GM12878 (cell line): ENCODE data around the gene SGF29. TPM values are rescaled to one million over a fixed set of nuclear protein-coding genes. Genes with fewer than 3 reads are reported as not detected.

Experiments used
- ATAC-seq: fragments of 200-7000 bp; cut with Tn5 transposase; 3 replicates; pipeline ENCODE4 v1.9.1; 2020; ENCODE audit warnings: mild to moderate bottlenecking, moderate library complexity
- BruUV-seq: library from RNA; stranded (reverse); fragments of 400-500 nt; replicated peaks from 2 replicates; lab custom pipeline; 2021; lab: Mats Ljungman, UMichigan
- CTCF ChIA-PET: fragments of 300-600 bp; sonication (Branson Sonifier 250); formaldehyde crosslinking; extraction: SDS; loops from one replicate; lab custom pipeline; 2021; ENCODE audit warnings: inconsistent platforms; lab: Yijun Ruan, JAX
- POLR2A ChIA-PET: fragments of 350-600 bp; formaldehyde crosslinking; extraction: SDS; loops from one replicate; lab custom pipeline; 2021; ENCODE audit warnings: inconsistent platforms; lab: Charles Lee
- RAD21 ChIA-PET: fragments of 300-600 bp; sonication (Branson Sonifier 250); formaldehyde crosslinking; loops from one replicate; lab custom pipeline; 2023; ENCODE audit warnings: antibody characterized with exemption; ENCODE audit not compliant: unreplicated experiment; lab: Charles Lee
- SMC1A ChIA-PET: fragments of 300-600 bp; sonication (Branson Sonifier 250); formaldehyde crosslinking; loops from one replicate; lab custom pipeline; 2023; ENCODE audit not compliant: unreplicated experiment, uncharacterized antibody; lab: Charles Lee
- DNase-seq: peaks from one replicate; pipeline ENCODE4 v3.0.0-alpha.2; 2011; ENCODE audit warnings: low read depth, low spot score
- FAIRE-seq: peaks from 3 replicates; lab custom pipeline; 2011; peaks lifted over from hg19 to GRCh38; lab: Jason Lieb, UNC
- H2AFZ ChIP-seq: 2 replicates; pipeline ENCODE4 v1.6.0; 2011; ENCODE audit warnings: low read depth, low read length, control low read depth; ENCODE audit not compliant: control insufficient read depth
- H3K27ac ChIP-seq: 2 replicates; pipeline ENCODE4 v1.5.1; 2011; ENCODE audit warnings: control low read depth; ENCODE audit not compliant: control insufficient read depth, insufficient read depth
- H3K27me3 ChIP-seq, 2 experiments: replicated peaks in 1 of 2; 2 replicates each; pipeline versions ENCODE4 v1.6.0 to v1.6.1; 2011; ENCODE audit warnings: low read length in 1 of 2; ENCODE audit not compliant: control insufficient read depth in 2 of 2, insufficient read depth in 2 of 2
- H3K36me3 ChIP-seq, 2 experiments: 2 replicates each; pipeline ENCODE4 v1.5.1; 2011; ENCODE audit warnings: low read length in 1 of 2; ENCODE audit not compliant: control insufficient read depth in 2 of 2, insufficient read depth in 2 of 2
- H3K4me1 ChIP-seq: 2 replicates; pipeline ENCODE4 v1.6.1; 2011; ENCODE audit warnings: mild to moderate bottlenecking, low read length, moderate library complexity, mixed read lengths; ENCODE audit not compliant: control insufficient read depth, insufficient read depth
- H3K4me2 ChIP-seq: 2 replicates; pipeline ENCODE4 v1.6.0; 2011; ENCODE audit warnings: control low read depth; ENCODE audit not compliant: control insufficient read depth, insufficient read depth
- H3K4me3 ChIP-seq: fragments of 200-600 bp; sonication (generic); 2 replicates; pipeline ENCODE4 v1.5.1; 2016
- H3K79me2 ChIP-seq: 2 replicates; pipeline ENCODE4 v1.6.0; 2011; ENCODE audit warnings: low read length; ENCODE audit not compliant: control insufficient read depth, insufficient read depth
- H3K9ac ChIP-seq: 2 replicates; pipeline ENCODE4 v1.8.0; 2011; ENCODE audit warnings: low read length, control low read depth, mixed read lengths; ENCODE audit not compliant: control insufficient read depth, insufficient read depth
- H3K9me3 ChIP-seq: replicated peaks from 3 replicates; pipeline ENCODE4 v1.5.1; 2011; ENCODE audit warnings: mild to moderate bottlenecking, low read length; ENCODE audit not compliant: control insufficient read depth, insufficient read depth
- H4K20me1 ChIP-seq: 2 replicates; pipeline ENCODE4 v1.6.0; 2011; ENCODE audit not compliant: control insufficient read depth, insufficient read depth
- CBFB ChIP-seq: IDR thresholded peaks from 2 replicates; pipeline ENCODE4 v1.6.1; 2016; ENCODE audit warnings: antibody characterized with exemption, low read depth
- EP300 ChIP-seq, 2 experiments: fragments of 150-350 bp in 1 of 2; IDR thresholded peaks; 2 replicates each; pipeline ENCODE4 v1.6.1; 2011 to 2012; ENCODE audit warnings: low read depth in 2 of 2, low read length in 2 of 2, borderline replicate concordance in 1 of 2, improper control_type of control experiment in 1 of 2, inconsistent platforms in 1 of 2; ENCODE audit not compliant: control insufficient read depth in 1 of 2
- ETV6 ChIP-seq, 2 experiments: fragments of 450-650 bp in 1 of 2; IDR thresholded peaks in 1 of 2; conservative IDR thresholded peaks in 1 of 2; 2 replicates each; pipeline ENCODE4 v1.6.1; 2014; ENCODE audit warnings: antibody characterized with exemption in 1 of 2, borderline replicate concordance in 1 of 2, low read depth in 1 of 2, mild to moderate bottlenecking in 1 of 2, moderate library complexity in 1 of 2
- FOXM1 ChIP-seq: IDR thresholded peaks from 2 replicates; pipeline ENCODE4 v1.6.1; 2012; ENCODE audit warnings: low read depth, mild to moderate bottlenecking, inconsistent platforms, low read length, moderate library complexity
- HDAC6 ChIP-seq: fragments of 200-600 bp; sonication (generic); IDR thresholded peaks from one replicate; pipeline ENCODE4 v1.8.0; 2017; ENCODE audit warnings: antibody characterized with exemption; ENCODE audit not compliant: unreplicated experiment
- IRF4 ChIP-seq: IDR thresholded peaks from 2 replicates; pipeline ENCODE4 v1.6.1; 2011; ENCODE audit warnings: low read depth, low read length
- JUNB ChIP-seq: IDR thresholded peaks from 2 replicates; pipeline ENCODE4 v1.6.1; 2016; ENCODE audit warnings: antibody characterized with exemption, mild to moderate bottlenecking
- MTA3 ChIP-seq: IDR thresholded peaks from 2 replicates; pipeline ENCODE4 v1.6.1; 2012; ENCODE audit warnings: low read length, inconsistent platforms, borderline replicate concordance
- NR2C1 ChIP-seq: fragments of 450-650 bp; IDR thresholded peaks from 2 replicates; pipeline ENCODE4 v1.6.1; 2017; ENCODE audit warnings: antibody characterized with exemption, mild to moderate bottlenecking, moderate library complexity
- NR2F1 ChIP-seq: fragments of 450-650 bp; conservative IDR thresholded peaks from 2 replicates; pipeline ENCODE4 v1.6.1; 2017; ENCODE audit warnings: mild to moderate bottlenecking
- PAX8 ChIP-seq: fragments of 450-650 bp; IDR thresholded peaks from 2 replicates; pipeline ENCODE4 v1.6.1; 2017; ENCODE audit warnings: mild to moderate bottlenecking, moderate library complexity
- SPI1 ChIP-seq: IDR thresholded peaks from 2 replicates; pipeline ENCODE4 v1.6.1; 2011; ENCODE audit warnings: low read depth, mild to moderate bottlenecking, low read length, moderate library complexity, borderline replicate concordance; ENCODE audit not compliant: insufficient read depth
- ZNF622 ChIP-seq: fragments of 450-650 bp; IDR thresholded peaks from 2 replicates; pipeline ENCODE4 v1.6.1; 2017; ENCODE audit warnings: mild to moderate bottlenecking, inconsistent platforms
- WGBS: methylation state at CpG from one replicate; pipeline ENCODE4 v1.1.6; 2016; ENCODE audit warnings: low lambda C conversion rate; ENCODE audit not compliant: insufficient replicate concordance, insufficient coverage; ENCODE audit errors: missing lambda C conversion rate; 5-methylcytosine and 5-hydroxymethylcytosine counted together
- in situ Hi-C: fragments of 300-500 bp; cut with MboI; formaldehyde crosslinking; loops from 9 replicates; pipeline ENCODE4 v1.14.3; 2018; ENCODE audit warnings: mixed read lengths
- intact Hi-C: fragments of 100-400 bp; cut with micrococcal nuclease; formaldehyde crosslinking; loops from one replicate; pipeline ENCODE4 v1.14.2; 2022; ENCODE audit not compliant: unreplicated experiment
- polyA plus RNA-seq, 11 experiments: library from polyadenylated mRNA; depleted of rRNA in 4 of 11; unstranded in 6 of 11; stranded (reverse) in 5 of 11; fragments of >200 nt; fragmentation: Nextera tagmentation in 4 of 11; fragmentation: Illumina TruSeq in 1 of 11; extraction: Ambion mirVana in 4 of 11; extraction: Trizol in 1 of 11; gene quantifications; 1 replicate in 1 of 11; 2 replicates in 10 of 11; pipeline versions ENCODE4 v1.2.1 to v1.2.3, GENCODE V29; 2011 to 2016; ENCODE audit warnings: inconsistent platforms in 2 of 11, missing spikeins in 2 of 11, low read depth in 1 of 11
- total RNA-seq, 4 experiments: library from RNA; depleted of rRNA in 3 of 4; stranded (reverse); fragments of >200 nt in 3 of 4; fragmentation: Illumina TruSeq in 1 of 4; extraction: Trizol in 1 of 4; gene quantifications; 2 replicates each; pipeline versions ENCODE4 v1.2.1 to v1.2.3, GENCODE V29; 2013 to 2021
- TF ChIP-seq, protein P1 (sequence below): fragments of 150-350 bp; IDR thresholded peaks from 2 replicates; pipeline ENCODE4 v1.6.1; 2016; ENCODE audit warnings: low read depth, low read length

The SGF29 gene
- total and polyA plus RNA-seq, 10 of the 15 experiments (the other 5 are each of a cell fraction or from before 2014, with no cell fraction given), result 2.2 to 20.1 (median 12.3) TPM

DNA sequence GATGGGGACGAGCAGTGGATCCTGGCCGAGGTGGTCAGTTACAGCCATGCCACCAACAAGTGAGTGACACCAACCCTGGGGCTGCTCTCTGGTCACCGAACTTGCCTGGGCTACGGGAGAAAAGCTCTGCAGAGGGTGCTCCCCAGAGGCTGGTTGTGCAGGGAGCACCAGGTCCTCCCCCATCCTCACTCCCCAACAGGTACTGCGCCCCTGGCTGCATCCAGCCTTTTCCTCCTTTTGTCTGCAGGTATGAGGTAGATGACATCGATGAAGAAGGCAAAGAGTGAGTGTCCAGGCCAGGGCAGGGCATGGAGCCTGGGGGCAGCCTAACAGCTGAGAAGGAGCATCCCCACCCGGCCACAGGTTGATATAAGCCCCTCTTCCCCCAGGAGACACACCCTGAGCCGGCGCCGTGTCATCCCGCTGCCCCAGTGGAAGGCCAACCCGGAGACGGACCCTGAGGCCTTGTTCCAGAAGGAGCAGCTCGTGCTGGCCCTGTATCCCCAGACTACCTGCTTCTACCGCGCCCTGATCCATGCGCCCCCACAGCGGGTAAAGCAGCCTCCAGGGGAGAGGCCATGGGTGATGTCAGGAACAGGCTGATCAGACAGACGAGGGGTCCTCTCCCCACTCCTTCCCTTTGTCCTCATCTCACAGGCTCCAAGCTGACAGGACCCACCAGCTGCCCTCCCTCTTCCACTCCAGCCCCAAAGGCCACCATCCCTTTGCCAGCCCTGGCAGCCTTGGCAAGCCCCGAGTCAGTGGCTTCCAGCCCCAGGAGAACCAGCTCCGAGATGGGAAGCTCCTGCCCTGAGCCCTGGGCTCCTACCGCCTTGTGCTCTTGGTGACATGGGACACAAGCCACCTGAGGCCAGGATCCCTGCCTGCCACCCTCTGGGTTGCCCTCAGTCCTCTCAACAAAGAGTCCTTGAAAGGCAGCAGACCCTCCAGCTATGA is 36.9 kb downstream of the SGF29 start:
- H3K27ac ChIP-seq, result no peak overlapping the region
- FAIRE-seq, result no peak
- SMC1A ChIA-PET, result no interaction called here

More for the DNA sequence above, 36.9 kb downstream of the SGF29 start:
- Histone ChIP-seq H3K79me2 (no peaks in the 10 kb centered on the region), H3K4me3 (no peak overlapping the region), H4K20me1 (no peaks in the 10 kb centered on the region), H3K4me1 (no peaks in the 10 kb centered on the region; the same call in 1 of the 2 replicates), H2AFZ (no peak overlapping the region), H3K27me3 (no peaks in the 10 kb centered on the region), H3K9me3 (no peaks in the 10 kb centered on the region), H3K36me3 (peaks cover 7 to 14% of the 10 kb centered on the region in 2 experiments; a peak in 3 of 4 replicates), H3K4me2 (no peak overlapping the region), H3K9ac (no peak overlapping the region)
- ATAC-seq (no peak), DNase-seq (no peak)
- ChIA-PET RAD21 (no interaction called here), POLR2A (no interaction called here), CTCF (no interaction called here)
- TF ChIP-seq CBFB (no peak), FOXM1 (no peak), EP300 (IDR thresholded peaks at IDR 0.05; ENCODE audit: borderline replicate concordance in 1 of 2, control insufficient read depth in 1 of 2, low read depth in 2 of 2, low read length in 2 of 2) (no peak), MTA3 (no peak), NR2C1 (no peak), IRF4 (no peak), NR2F1 (no peak), SPI1 (no peak), PAX8 (no peak), ZNF622 (no peak), ETV6 (conservative IDR thresholded peaks at IDR 0.05 in 1 of 2, IDR thresholded peaks at IDR 0.05 in 1 of 2; ENCODE audit: borderline replicate concordance in 1 of 2, low read depth in 1 of 2) (no peak), HDAC6 (no peak), JUNB (no peak)
- TF ChIP-seq, protein P1, sequence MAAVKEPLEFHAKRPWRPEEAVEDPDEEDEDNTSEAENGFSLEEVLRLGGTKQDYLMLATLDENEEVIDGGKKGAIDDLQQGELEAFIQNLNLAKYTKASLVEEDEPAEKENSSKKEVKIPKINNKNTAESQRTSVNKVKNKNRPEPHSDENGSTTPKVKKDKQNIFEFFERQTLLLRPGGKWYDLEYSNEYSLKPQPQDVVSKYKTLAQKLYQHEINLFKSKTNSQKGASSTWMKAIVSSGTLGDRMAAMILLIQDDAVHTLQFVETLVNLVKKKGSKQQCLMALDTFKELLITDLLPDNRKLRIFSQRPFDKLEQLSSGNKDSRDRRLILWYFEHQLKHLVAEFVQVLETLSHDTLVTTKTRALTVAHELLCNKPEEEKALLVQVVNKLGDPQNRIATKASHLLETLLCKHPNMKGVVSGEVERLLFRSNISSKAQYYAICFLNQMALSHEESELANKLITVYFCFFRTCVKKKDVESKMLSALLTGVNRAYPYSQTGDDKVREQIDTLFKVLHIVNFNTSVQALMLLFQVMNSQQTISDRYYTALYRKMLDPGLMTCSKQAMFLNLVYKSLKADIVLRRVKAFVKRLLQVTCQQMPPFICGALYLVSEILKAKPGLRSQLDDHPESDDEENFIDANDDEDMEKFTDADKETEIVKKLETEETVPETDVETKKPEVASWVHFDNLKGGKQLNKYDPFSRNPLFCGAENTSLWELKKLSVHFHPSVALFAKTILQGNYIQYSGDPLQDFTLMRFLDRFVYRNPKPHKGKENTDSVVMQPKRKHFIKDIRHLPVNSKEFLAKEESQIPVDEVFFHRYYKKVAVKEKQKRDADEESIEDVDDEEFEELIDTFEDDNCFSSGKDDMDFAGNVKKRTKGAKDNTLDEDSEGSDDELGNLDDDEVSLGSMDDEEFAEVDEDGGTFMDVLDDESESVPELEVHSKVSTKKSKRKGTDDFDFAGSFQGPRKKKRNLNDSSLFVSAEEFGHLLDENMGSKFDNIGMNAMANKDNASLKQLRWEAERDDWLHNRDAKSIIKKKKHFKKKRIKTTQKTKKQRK, result no peak
- 87% methylated on average over 22 of the region's 22 CpGs for WGBS
- BruUV-seq, result no TSS peak
- intact Hi-C loops, result no loop called here
- in situ Hi-C loops, result no loop called here
